ENCODE measurements around the gene PRKCH.

Gene PRKCH

DNA sequence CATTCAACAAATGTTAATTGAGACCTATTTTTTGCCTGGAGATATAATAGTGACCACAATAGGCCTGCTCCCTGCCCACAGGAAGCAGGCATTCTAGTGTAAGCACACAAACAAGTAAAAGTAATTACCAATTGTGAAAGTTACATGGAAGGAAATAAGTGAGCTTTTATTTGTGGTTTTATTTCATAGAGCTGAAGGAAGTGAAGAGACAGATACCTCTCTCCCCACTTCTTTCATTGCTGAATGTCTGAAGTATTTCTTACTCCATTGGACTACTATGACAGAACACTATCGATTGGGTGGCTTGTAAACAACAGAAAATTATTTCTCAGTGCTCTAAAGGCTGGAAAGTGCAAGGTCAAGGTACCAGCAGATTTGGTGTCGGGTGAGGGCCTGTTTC is 183.5 kb downstream of the PRKCH start:
- no peak for DNase-seq
- TF ChIP-seq GATA1 (IDR thresholded peaks at IDR 0.05; ENCODE audit: low read depth, low read length), result no peak
- TF ChIP-seq POLR2A (IDR thresholded peaks at IDR 0.05; ENCODE audit: low read length), result no peak

DNA sequence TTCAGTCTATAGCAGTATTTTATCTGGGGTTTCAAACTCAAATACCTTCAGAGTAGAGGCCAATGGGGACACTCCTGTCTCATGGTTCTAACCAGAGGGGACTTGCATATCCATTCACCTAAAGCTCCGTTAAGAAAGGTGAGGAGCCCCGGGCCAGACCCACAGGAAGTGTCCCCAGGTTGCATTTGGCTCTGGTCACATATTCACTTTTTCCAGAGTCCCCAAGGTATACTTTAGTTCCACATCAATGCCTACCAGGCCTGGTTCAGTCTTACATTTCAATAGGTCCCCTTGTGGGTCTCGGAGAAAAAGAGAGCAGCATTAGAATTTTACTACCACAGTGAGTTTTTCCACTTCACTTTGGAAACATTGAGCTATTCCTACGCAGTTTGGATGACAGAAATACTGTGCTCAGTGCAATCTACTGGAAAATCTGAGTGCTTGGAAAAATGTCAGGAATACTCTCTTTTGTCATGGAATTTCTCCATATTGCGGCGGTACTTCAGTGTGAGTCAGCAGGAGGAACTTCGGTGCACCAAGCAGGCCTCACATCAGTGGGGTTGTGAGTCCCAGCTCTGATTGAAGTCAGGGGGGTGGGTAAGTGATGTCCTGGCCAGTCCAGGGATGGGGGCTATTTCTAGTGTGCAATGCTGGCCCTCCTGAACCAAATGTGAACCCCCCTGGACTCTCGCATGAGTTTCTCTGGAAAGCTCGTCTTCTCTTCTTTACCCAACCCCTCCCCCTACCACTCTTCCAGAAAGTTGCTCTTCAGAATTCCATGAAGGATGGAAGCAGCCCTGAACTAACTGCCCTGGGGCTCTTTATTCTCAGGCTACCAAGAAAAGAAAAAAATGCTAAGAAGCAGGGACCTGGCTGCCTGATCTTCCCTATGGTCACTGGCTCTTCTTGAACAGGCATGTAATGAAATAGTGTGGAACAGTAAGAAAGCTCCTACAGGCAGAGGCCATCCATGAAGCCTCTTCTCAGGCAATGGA is 184.7 kb downstream of the PRKCH start:
- DNase-seq, result no peak
- TF ChIP-seq POLR2A (IDR thresholded peaks at IDR 0.05; ENCODE audit: low read length) (no peak), GATA1 (IDR thresholded peaks at IDR 0.05; ENCODE audit: low read depth, low read length) (no peak)

DNA sequence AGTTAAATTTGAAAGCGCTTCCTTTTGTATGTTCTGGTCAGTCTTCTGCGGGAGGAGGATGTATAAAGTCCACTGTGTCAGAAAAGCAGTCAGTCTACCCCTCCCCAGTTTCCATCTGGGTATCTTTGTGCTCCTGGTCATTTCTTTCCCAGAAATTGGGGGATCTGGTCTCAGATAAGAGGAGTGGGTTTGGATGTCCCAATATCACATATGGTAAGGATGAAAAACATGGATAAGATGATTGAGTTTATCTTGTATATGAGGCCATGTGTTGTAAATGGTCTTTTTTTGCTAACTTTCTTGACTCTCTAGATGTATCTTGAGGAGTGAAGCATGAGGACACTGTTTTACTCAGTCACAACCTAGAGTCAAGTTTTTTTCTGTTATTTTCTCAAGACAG is 187.1 kb downstream of the PRKCH start:
- no peak for TF ChIP-seq GATA1 (IDR thresholded peaks at IDR 0.05; ENCODE audit: low read depth, low read length)
- TF ChIP-seq POLR2A (IDR thresholded peaks at IDR 0.05; ENCODE audit: low read length), result no peak
- DNase-seq, result no peak

DNA sequence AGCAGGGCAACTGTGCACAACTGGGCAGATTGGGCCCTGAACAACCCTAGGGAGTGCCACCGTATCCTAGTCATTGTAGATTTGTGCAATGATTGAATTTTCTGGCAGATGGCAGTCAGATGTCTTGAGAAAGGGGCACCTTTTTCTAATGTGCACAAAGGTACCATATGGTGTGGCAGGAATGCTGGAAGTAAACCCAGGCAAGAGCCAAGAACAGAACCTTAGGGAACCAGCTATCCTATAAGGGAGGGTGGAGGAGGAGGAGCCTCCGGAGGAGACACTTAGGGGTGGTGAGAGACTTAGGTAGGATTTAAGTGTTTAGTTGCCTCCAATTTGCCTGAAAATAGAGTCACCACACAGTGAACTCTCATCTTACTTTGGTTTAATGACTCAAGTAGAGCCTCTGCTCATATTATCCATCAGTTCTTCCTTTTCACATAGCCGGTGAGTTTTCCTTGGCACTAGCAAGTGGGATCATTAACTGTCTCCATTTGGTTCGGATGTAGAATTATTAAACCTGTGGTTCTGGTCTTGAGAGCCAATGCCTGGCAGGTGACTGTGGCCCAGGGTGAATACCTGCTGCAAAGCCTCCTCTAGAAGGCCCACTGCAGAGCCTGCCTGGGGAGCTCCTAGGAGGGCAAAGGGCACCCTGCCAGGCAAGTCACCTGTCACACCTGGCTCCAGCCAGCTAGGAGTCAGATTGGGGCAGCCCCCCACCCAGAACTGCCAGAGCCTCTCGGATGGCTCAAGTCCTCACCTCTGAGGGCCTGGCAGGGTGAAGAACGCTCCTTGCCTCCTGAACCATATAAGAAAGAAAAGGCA is 189.6 kb downstream of the PRKCH start:
- no peak for DNase-seq
- TF ChIP-seq GATA1 (IDR thresholded peaks at IDR 0.05; ENCODE audit: low read depth, low read length) (no peak), POLR2A (IDR thresholded peaks at IDR 0.05; ENCODE audit: low read length) (no peak)

DNA sequence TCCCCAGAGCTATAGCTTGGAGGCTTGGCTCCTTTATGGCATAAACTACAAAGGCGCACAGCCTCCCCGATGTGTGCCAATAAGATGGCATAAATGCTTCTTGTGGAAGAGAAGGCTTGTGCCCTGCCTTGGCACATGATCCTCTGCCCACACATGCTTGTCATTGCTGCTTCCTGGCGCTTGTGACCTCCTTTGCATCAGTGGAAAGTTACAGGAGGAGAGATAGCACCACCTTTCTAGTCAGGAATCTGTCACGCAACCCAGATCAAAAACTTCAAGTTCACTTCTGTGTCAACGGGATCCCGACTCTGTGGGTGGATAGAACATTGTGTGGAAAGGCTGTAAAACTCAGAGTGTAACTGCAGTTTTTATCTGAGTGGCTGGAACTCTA is 190.2 kb downstream of the PRKCH start:
- no peak for DNase-seq
- TF ChIP-seq GATA1 (IDR thresholded peaks at IDR 0.05; ENCODE audit: low read depth, low read length) (no peak), POLR2A (IDR thresholded peaks at IDR 0.05; ENCODE audit: low read length) (no peak)

DNA sequence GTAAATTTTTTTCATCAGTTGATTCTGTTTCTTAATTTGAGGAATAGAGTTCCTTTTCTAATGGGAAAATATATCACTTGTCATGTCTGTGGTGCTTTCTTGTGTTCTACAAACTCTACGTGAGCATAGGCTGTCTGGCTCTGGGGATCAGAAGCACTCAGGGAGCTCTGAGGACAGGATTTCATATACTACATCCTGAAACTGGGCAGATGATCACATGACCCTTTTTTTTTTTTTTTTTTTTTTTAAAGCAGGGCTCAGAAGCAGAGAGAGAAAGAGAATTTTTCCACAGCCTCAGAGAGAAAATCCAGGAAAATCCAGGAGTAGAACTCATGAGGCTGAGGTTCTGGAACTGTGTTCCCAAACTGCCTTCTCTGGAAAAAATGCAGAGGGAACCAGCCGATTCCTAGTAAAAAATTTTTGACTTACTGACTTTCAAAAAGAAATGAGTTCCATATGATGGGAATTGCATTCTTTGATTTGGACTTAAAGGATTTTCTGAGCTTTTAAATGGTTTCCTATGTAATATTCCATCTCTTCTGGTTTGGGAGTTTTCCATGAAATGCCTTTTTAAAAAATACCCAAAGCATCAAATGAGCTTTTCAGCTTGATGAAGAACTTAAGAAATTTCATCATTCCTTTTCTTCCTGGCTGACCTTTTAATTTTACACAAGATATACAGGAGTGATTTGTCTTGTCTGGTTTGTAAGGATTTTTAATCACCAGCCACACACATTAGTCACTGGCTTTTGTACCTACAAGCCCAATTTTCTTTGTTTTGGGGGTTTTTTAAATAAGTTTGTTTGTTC is 190.9 kb downstream of the PRKCH start:
- DNase-seq, result no peak
- TF ChIP-seq GATA1 (IDR thresholded peaks at IDR 0.05; ENCODE audit: low read depth, low read length) (no peak), POLR2A (IDR thresholded peaks at IDR 0.05; ENCODE audit: low read length) (no peak)

DNA sequence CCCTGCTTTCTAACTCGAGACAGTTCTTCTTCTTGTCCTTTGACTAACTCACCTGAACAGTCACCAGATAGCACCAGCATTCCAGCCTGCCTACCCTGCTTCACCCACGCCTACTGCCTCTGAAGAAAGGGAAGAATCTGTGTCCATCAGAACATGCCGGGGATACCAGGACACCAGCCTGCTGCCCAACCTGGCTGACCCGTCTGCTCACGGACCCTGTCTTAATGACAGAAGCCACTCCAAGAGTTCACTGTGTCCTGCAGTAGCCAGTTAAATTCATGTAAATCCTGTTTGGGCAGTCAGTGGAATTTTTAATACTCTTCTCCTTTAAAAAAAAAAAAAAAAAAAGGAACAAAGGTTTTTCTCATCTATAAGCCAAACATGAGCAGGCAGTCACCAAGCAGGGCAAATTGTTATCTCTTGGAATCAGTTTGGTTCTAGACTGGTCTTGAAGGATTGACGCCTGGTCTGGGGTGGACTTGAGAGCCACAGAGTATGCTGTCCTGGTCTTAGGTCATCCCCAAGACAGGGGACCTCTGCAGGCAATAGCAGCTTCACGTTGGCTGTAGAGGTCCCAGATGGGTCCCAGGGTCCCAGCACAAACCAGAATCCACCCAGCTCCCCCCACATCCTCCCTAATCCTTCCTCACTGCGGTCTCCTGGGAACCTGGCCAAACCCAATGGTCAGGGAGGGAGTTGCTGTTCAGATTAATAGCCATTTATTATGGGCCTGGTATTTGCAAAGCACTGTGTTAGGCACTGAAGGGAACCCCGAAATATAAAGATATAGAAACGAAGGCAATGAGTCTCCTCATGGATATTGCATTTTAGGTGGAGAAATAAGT is 192.8 kb downstream of the PRKCH start:
- no peak for DNase-seq
- TF ChIP-seq POLR2A (IDR thresholded peaks at IDR 0.05; ENCODE audit: low read length) (no peak), GATA1 (IDR thresholded peaks at IDR 0.05; ENCODE audit: low read depth, low read length) (no peak)

DNA sequence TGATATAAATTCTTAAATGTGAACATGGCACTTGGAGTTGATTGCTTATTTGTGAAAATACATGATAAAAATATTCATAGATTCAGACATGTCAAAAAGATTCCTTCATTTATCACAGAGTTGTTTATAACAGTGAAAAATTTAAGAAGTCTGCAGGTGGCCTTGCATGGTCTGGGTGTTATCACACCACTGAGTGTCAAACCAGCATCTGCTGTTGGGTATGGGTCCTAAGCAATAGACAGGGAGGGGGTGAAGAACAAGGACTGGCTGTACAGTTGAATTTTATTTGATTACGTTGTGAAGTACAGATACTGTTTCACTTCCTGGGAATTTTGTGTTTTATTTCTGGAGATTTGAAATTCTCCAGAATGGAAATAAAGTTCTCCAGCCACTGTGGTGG is 193.5 kb downstream of the PRKCH start:
- no peak for DNase-seq
- TF ChIP-seq POLR2A (IDR thresholded peaks at IDR 0.05; ENCODE audit: low read length), result no peak
- no peak for TF ChIP-seq GATA1 (IDR thresholded peaks at IDR 0.05; ENCODE audit: low read depth, low read length)

DNA sequence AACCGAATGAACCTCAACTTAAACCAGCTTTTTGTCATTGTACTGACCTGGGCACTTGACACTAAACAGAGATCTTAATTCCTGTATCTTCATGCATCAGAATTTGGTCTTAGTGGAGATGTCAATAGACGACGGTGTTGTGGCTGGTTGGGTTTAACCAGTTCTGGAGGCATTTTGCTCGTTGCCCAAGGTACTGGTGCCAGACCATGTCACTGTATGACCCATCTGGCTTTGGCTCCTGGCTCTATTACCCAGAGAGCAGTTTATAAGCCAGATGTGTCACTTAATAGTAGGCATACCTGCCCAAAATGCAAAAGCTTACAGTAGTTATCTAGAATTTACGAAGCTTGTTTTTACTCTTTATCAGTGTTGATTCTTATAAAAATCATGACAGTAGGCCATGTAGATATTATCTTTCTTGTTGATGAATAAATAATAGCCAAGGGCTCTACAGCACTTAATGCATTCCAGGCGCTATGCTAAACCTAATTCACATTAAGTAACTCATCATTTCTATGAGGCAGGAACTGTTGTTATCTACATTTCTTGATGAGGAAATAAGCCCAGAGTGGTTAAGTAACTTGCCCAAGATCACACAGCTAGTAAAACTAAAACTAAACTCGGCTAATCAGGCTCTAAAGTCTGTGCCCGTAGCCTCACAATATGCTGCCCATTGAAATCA is 194.2 kb downstream of the PRKCH start:
- TF ChIP-seq POLR2A (IDR thresholded peaks at IDR 0.05; ENCODE audit: low read length) (no peak), GATA1 (IDR thresholded peaks at IDR 0.05; ENCODE audit: low read depth, low read length) (no peak)
- no peak for DNase-seq

DNA sequence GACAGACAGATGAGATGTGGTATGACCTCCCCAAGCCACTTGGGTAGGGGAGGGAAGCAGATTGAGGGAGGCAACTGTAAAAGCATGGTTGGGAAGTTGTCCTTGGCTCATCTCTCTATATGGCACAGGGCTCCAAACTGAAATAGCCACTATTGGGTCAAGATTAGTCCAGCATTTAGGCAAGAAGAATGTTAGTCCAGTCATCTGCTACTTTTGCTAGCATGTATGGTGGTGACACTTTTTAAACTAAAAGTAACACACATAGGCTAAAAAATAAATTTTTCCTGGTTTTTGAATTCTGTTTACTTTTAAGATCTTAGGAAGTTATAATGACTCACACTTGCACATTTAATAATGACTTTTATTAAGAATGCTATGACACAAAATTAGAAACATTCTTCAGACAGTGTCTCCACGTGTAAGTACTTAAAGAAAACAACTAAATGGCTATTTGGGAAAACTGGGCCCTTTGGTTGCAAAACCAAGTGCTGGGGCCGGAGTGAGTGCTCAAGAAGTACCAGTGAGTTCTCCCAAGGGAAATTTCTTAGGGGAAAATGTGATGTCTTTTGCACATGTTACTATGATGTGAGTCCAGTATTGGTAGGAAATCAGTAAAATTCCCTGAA is 194.9 kb downstream of the PRKCH start:
- no peak for DNase-seq
- TF ChIP-seq POLR2A (IDR thresholded peaks at IDR 0.05; ENCODE audit: low read length), result no peak
- no peak for TF ChIP-seq GATA1 (IDR thresholded peaks at IDR 0.05; ENCODE audit: low read depth, low read length)

DNA sequence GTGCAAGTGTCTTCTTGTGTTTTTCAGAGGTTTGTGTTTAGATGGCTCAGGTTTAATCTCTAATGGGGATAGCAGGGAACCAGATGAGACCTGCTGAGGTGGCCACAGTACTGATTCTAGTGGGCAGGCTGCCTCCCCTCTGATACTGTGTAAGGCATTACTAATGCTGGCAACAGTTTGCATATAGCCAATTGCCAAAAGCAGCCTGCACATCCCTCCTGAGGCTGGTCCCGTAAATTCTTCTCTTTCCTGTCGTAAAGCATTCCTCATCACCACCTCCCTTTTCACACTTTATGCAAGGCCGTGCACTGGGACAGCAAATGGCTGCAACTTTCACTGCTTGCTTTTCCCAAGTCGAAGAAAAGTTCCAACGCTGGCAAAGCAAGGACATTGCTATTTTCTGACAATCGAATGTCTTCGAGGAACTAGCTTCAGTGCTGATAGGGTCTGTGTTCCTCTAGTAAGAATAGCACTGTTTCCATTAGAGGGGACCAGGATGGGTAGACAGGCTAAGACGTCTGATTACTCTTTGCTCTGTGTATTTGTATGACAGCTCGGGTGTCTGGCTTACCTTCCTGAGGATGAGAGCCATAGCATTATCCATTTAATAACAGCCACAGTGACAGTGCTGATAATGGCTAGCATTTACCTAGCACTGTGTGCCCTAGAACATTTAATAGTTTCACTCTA is 195.7 kb downstream of the PRKCH start:
- TF ChIP-seq POLR2A (IDR thresholded peaks at IDR 0.05; ENCODE audit: low read length) (no peak), GATA1 (IDR thresholded peaks at IDR 0.05; ENCODE audit: low read depth, low read length) (no peak)
- DNase-seq, result no peak
